Activated CD4-positive, alpha-beta T cell treated with anti-CD3 and anti-CD28 coated beads for 4 hours (primary cell): ENCODE measurements around the gene HS1BP3.

Experiments used
- DNase-seq, 2 donors: peaks; one replicate each; pipeline ENCODE4 v3.0.0-alpha.2; 2020

The HS1BP3 gene

GRCh38 chr2:20674974-20675679 is 24.2 kb upstream of the HS1BP3 start:
- no peak for DNase-seq

- no peak for DNase-seq
Observed at GRCh38 chr2:20674309-20674965, 23.5 kb upstream of the HS1BP3 start.

- DNase-seq, result no peak
Observed at GRCh38 chr2:20673686-20674308, 22.9 kb upstream of the HS1BP3 start.

GRCh38 chr2:20672201-20672951 is 21.5 kb upstream of the HS1BP3 start:
- no peak for DNase-seq

- DNase-seq, result no peak
Observed at GRCh38 chr2:20671736-20672080, 20.8 kb upstream of the HS1BP3 start.

GRCh38 chr2:20671036-20671735 is 20.3 kb upstream of the HS1BP3 start:
- no peak for DNase-seq

- no peak for DNase-seq
Observed at GRCh38 chr2:20670315-20671035, 19.6 kb upstream of the HS1BP3 start.

- no peak for DNase-seq
Observed at GRCh38 chr2:20669562-20670314, 18.8 kb upstream of the HS1BP3 start.

- DNase-seq, result no peak
Observed at GRCh38 chr2:20668871-20669475, 18.1 kb upstream of the HS1BP3 start.

GRCh38 chr2:20668451-20668850 is 17.6 kb upstream of the HS1BP3 start:
- DNase-seq, result no peak

- DNase-seq, result no peak
Observed at GRCh38 chr2:20667531-20668401, 16.9 kb upstream of the HS1BP3 start.

- DNase-seq, result no peak
Observed at GRCh38 chr2:20667151-20667530, 16.2 kb upstream of the HS1BP3 start.

GRCh38 chr2:20666304-20667150 is 15.6 kb upstream of the HS1BP3 start, which contains the start of gene GDF7:
GDF7 (plus strand) TSS chr2:20667144; CDS start chr2:20667240, 96 bp downstream.
- DNase-seq, result peak in 1 of 2 donors; percentile 28

GRCh38 chr2:20666005-20666303 is 15.1 kb upstream of the HS1BP3 start:
- no peak for DNase-seq

GRCh38 chr2:20665243-20666004 is 14.5 kb upstream of the HS1BP3 start:
- no peak for DNase-seq

- DNase-seq, result no peak
Observed at GRCh38 chr2:20664431-20665242, 13.7 kb upstream of the HS1BP3 start.

- no peak for DNase-seq
Observed at GRCh38 chr2:20664071-20664390, 13.1 kb upstream of the HS1BP3 start.
